ENCODE data around the gene SMURF2. TPM values are rescaled to one million over a fixed set of nuclear protein-coding genes. Genes with fewer than 3 reads are reported as not detected.

Gene SMURF2
- polyA plus RNA-seq, 4 donors, result 8.0 to 20.1 (median 12.9) TPM

DNA sequence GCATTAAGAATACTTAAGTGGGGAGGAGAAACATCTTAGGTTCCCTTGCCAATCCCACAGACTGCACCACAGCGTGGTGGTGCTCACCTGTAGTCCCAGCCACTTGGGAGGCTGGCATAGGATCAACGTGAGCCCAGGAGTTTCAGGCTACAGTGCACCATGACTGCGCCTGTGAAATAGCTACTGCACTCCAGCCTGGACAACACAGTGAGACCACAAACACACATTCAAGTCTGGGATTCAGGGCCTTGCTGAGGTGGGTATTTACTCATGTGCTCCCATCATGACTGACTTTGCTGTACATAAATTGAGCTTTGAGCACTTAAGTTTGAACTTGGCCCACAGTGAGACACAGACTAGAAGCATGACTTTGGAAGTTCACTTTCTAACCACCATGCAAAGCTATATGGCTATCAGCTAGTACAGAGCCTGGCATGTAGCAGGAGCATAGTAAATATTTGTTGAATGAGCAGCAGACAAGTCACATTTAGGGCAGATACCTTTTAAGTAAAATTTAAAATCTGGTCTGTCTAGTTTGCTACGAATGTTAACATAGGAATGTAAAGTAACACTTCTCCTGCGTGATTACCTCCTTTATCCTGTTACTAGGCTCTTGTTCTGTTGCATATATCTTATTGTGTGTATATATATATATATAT lies 121.9 kb downstream of the SMURF2 start:
- 93 to 96% (median 95%) methylated on average over 5 of the region's 5 CpGs for WGBS, 3 donors
- FAIRE-seq (no peak), DNase-seq (no peak)
- Histone ChIP-seq H3K36me3 (ENCODE audit: control insufficient read depth in 3 of 3, insufficient read depth in 2 of 3, low read depth in 1 of 3, low read length in 3 of 3) (peaks cover 2 to 30% (median 10%) of the 10 kb centered on the region in 3 donors), H3K27ac (ENCODE audit: low read depth in 1 of 3, low read length in 2 of 3) (no peak overlapping the region), H3K9me3 (ENCODE audit: control insufficient read depth in 2 of 2, insufficient read depth in 1 of 2, low read depth in 1 of 2, low read length in 1 of 2) (no peaks in the 10 kb centered on the region), H3K4me3 (ENCODE audit: low read depth in 1 of 3, low read length in 3 of 3) (no peak overlapping the region), H3K4me1 (ENCODE audit: control insufficient read depth in 3 of 3, insufficient read depth in 2 of 3, low read depth in 1 of 3, low read length in 2 of 3) (no peaks in the 10 kb centered on the region), H3K27me3 (ENCODE audit: control insufficient read depth in 3 of 3, insufficient read depth in 3 of 3, low read length in 3 of 3) (no peaks in the 10 kb centered on the region)

- H3K27me3 ChIP-seq (ENCODE audit: control insufficient read depth in 3 of 3, insufficient read depth in 3 of 3, low read length in 3 of 3), result no peaks in the 10 kb centered on the region
- no peak overlapping the region for H3K27ac ChIP-seq (ENCODE audit: low read depth in 1 of 3, low read length in 2 of 3)
- no peaks in the 10 kb centered on the region for H3K4me1 ChIP-seq (ENCODE audit: control insufficient read depth in 3 of 3, insufficient read depth in 2 of 3, low read depth in 1 of 3, low read length in 2 of 3)
- WGBS, 3 donors, result 79 to 93% (median 89%) methylated on average over 7 of the region's 7 CpGs
- no peak overlapping the region for H3K4me3 ChIP-seq (ENCODE audit: low read depth in 1 of 3, low read length in 3 of 3)
- H3K9me3 ChIP-seq (ENCODE audit: control insufficient read depth in 2 of 2, insufficient read depth in 1 of 2, low read depth in 1 of 2, low read length in 1 of 2), result no peaks in the 10 kb centered on the region
- DNase-seq (no peak), FAIRE-seq (no peak)
- peaks cover 8 to 36% (median 21%) of the 10 kb centered on the region in 3 donors for H3K36me3 ChIP-seq (ENCODE audit: control insufficient read depth in 3 of 3, insufficient read depth in 2 of 3, low read depth in 1 of 3, low read length in 3 of 3)
These were observed 123.5 kb downstream of the SMURF2 start for GRCh38 chr17:64538508-64539130.

GRCh38 chr17:64537488-64537887 lies 124.6 kb downstream of the SMURF2 start:
- FAIRE-seq, result no peak
- no peak overlapping the region for H3K27ac ChIP-seq (ENCODE audit: low read depth in 1 of 3, low read length in 2 of 3)
- no peaks in the 10 kb centered on the region for H3K4me1 ChIP-seq (ENCODE audit: control insufficient read depth in 3 of 3, insufficient read depth in 2 of 3, low read depth in 1 of 3, low read length in 2 of 3)
- no peak for DNase-seq
- no peak overlapping the region for H3K4me3 ChIP-seq (ENCODE audit: low read depth in 1 of 3, low read length in 3 of 3)
- H3K36me3 ChIP-seq (ENCODE audit: control insufficient read depth in 3 of 3, insufficient read depth in 2 of 3, low read depth in 1 of 3, low read length in 3 of 3), result peaks cover 11 to 40% (median 26%) of the 10 kb centered on the region in 3 donors
- no peaks in the 10 kb centered on the region for H3K27me3 ChIP-seq (ENCODE audit: control insufficient read depth in 3 of 3, insufficient read depth in 3 of 3, low read length in 3 of 3)
- WGBS, 3 donors, result 83 to 88% (median 88%) methylated on average over 5 of the region's 5 CpGs
- no peaks in the 10 kb centered on the region for H3K9me3 ChIP-seq (ENCODE audit: control insufficient read depth in 2 of 2, insufficient read depth in 1 of 2, low read depth in 1 of 2, low read length in 1 of 2)

DNA sequence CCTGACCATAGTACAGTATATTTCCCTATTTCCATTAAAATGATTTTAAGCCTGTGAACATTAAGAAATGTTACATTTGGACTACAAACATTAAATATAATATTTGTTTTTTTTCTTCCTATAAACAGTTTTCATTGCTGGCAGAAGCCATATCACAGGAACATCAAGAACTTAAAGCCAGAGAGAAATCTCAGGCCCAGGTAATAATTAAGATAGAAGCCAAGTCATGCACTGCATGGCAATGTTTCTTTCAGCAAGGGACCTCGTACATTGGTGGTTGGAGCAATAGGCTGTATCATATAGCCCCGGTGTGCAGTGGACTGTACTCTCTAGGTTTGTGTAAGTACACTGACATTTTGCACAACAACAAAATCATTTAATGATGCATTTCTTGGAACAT lies 125.2 kb downstream of the SMURF2 start:
- Histone ChIP-seq H3K27me3 (ENCODE audit: control insufficient read depth in 3 of 3, insufficient read depth in 3 of 3, low read length in 3 of 3) (no peaks in the 10 kb centered on the region), H3K4me1 (ENCODE audit: control insufficient read depth in 3 of 3, insufficient read depth in 2 of 3, low read depth in 1 of 3, low read length in 2 of 3) (no peaks in the 10 kb centered on the region), H3K4me3 (ENCODE audit: low read depth in 1 of 3, low read length in 3 of 3) (no peak overlapping the region), H3K27ac (ENCODE audit: low read depth in 1 of 3, low read length in 2 of 3) (no peak overlapping the region), H3K9me3 (ENCODE audit: control insufficient read depth in 2 of 2, insufficient read depth in 1 of 2, low read depth in 1 of 2, low read length in 1 of 2) (no peaks in the 10 kb centered on the region), H3K36me3 (ENCODE audit: control insufficient read depth in 3 of 3, insufficient read depth in 2 of 3, low read depth in 1 of 3, low read length in 3 of 3) (peaks cover 16 to 44% (median 31%) of the 10 kb centered on the region in 3 donors)
- no peak for FAIRE-seq
- 85 to 87% (median 87%) methylated on average over 2 of the region's 2 CpGs for whole genome bisulfite sequencing, 3 donors
- DNase-seq, result no peak

DNA sequence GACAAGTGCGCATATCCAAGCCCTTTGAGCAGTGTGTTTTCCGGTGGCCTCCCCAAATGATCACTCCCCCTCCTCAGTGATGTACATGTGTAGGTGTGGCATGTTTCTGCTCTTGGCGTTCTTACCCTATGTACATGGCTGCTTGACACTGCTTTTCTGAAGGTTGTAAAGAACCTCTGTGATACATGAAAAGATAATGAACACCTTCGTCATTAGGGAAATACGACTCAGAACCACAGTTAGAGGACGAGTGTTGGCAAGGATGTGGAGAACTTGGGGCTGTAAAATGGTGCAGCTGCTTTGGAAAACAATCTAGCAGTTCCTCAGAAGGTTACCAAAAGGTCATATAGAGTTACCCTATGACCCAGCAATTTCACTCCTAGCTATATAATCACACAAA lies 126.8 kb downstream of the SMURF2 start:
- no peak for DNase-seq
- H3K27ac ChIP-seq (ENCODE audit: low read depth in 1 of 3, low read length in 2 of 3), result no peak overlapping the region
- H3K36me3 ChIP-seq (ENCODE audit: control insufficient read depth in 3 of 3, insufficient read depth in 2 of 3, low read depth in 1 of 3, low read length in 3 of 3), result peaks cover 15 to 41% (median 41%) of the 10 kb centered on the region in 3 donors
- H3K4me1 ChIP-seq (ENCODE audit: control insufficient read depth in 3 of 3, insufficient read depth in 2 of 3, low read depth in 1 of 3, low read length in 2 of 3), result no peaks in the 10 kb centered on the region
- WGBS, 3 donors, result 66 to 79% (median 76%) methylated on average over 6 of the region's 6 CpGs
- no peaks in the 10 kb centered on the region for H3K27me3 ChIP-seq (ENCODE audit: control insufficient read depth in 3 of 3, insufficient read depth in 3 of 3, low read length in 3 of 3)
- no peak overlapping the region for H3K4me3 ChIP-seq (ENCODE audit: low read depth in 1 of 3, low read length in 3 of 3)
- no peaks in the 10 kb centered on the region for H3K9me3 ChIP-seq (ENCODE audit: control insufficient read depth in 2 of 2, insufficient read depth in 1 of 2, low read depth in 1 of 2, low read length in 1 of 2)
- FAIRE-seq, result no peak

DNA sequence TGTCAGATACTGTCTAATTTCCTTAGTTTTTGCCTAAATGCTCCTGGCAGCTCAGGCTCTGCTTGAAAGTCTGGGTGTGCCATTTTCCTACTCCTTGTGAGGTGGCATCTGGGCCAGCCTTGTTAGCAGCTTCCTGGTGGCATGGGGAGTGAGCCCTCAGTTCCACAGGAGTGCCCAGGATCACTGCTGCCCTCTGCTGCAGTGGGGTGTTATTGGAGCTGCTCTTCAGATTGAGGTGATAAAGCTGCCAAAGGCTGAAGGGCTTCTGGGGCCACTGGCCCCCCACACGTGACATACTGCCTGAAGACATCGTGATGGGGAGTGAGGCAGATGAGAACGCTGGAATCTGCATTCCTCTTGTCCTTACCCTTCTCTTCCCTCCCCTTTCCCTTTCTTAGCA lies 127.9 kb downstream of the SMURF2 start:
- FAIRE-seq, result no peak
- H3K9me3 ChIP-seq (ENCODE audit: control insufficient read depth in 2 of 2, insufficient read depth in 1 of 2, low read depth in 1 of 2, low read length in 1 of 2), result no peaks in the 10 kb centered on the region
- H3K36me3 ChIP-seq (ENCODE audit: control insufficient read depth in 3 of 3, insufficient read depth in 2 of 3, low read depth in 1 of 3, low read length in 3 of 3), result peaks cover 20 to 44% (median 43%) of the 10 kb centered on the region in 3 donors
- DNase-seq, result peak in 1 of 2 donors; percentile 23
- no peaks in the 10 kb centered on the region for H3K4me1 ChIP-seq (ENCODE audit: control insufficient read depth in 3 of 3, insufficient read depth in 2 of 3, low read depth in 1 of 3, low read length in 2 of 3)
- no peaks in the 10 kb centered on the region for H3K27me3 ChIP-seq (ENCODE audit: control insufficient read depth in 3 of 3, insufficient read depth in 3 of 3, low read length in 3 of 3)
- H3K4me3 ChIP-seq (ENCODE audit: low read depth in 1 of 3, low read length in 3 of 3), result no peak overlapping the region
- WGBS, 3 donors, result 83 to 92% (median 88%) methylated on average over 3 of the region's 3 CpGs
- no peak overlapping the region for H3K27ac ChIP-seq (ENCODE audit: low read depth in 1 of 3, low read length in 2 of 3)

- H3K9me3 ChIP-seq (ENCODE audit: control insufficient read depth in 2 of 2, insufficient read depth in 1 of 2, low read depth in 1 of 2, low read length in 1 of 2), result no peaks in the 10 kb centered on the region
- H3K27me3 ChIP-seq (ENCODE audit: control insufficient read depth in 3 of 3, insufficient read depth in 3 of 3, low read length in 3 of 3), result no peaks in the 10 kb centered on the region
These were observed 128.3 kb downstream of the SMURF2 start for GRCh38 chr17:64533784-64534183.

GRCh38 chr17:64532409-64532808 lies 129.7 kb downstream of the SMURF2 start:
- 92 to 95% (median 92%) methylated on average over 5 of the region's 5 CpGs for WGBS, 3 donors
- H3K27ac ChIP-seq (ENCODE audit: low read depth in 1 of 3, low read length in 2 of 3), result no peak overlapping the region
- FAIRE-seq, result no peak

More at GRCh38 chr17:64533784-64534183, 128.3 kb downstream of the SMURF2 start:
- WGBS, 3 donors, result 93 to 100% (median 94%) methylated on average over 2 of the region's 2 CpGs
- H3K36me3 ChIP-seq (ENCODE audit: control insufficient read depth in 3 of 3, insufficient read depth in 2 of 3, low read depth in 1 of 3, low read length in 3 of 3), result peaks cover 22 to 48% (median 42%) of the 10 kb centered on the region in 3 donors
- no peak for DNase-seq
- H3K4me1 ChIP-seq (ENCODE audit: control insufficient read depth in 3 of 3, insufficient read depth in 2 of 3, low read depth in 1 of 3, low read length in 2 of 3), result no peaks in the 10 kb centered on the region
- H3K27ac ChIP-seq (ENCODE audit: low read depth in 1 of 3, low read length in 2 of 3), result no peak overlapping the region
- FAIRE-seq, result no peak
- H3K4me3 ChIP-seq (ENCODE audit: low read depth in 1 of 3, low read length in 3 of 3), result no peak overlapping the region

More at GRCh38 chr17:64532409-64532808, 129.7 kb downstream of the SMURF2 start:
- Histone ChIP-seq H3K36me3 (ENCODE audit: control insufficient read depth in 3 of 3, insufficient read depth in 2 of 3, low read depth in 1 of 3, low read length in 3 of 3) (peaks cover 24 to 48% (median 32%) of the 10 kb centered on the region in 3 donors), H3K9me3 (ENCODE audit: control insufficient read depth in 2 of 2, insufficient read depth in 1 of 2, low read depth in 1 of 2, low read length in 1 of 2) (no peaks in the 10 kb centered on the region), H3K27me3 (ENCODE audit: control insufficient read depth in 3 of 3, insufficient read depth in 3 of 3, low read length in 3 of 3) (no peaks in the 10 kb centered on the region), H3K4me3 (ENCODE audit: low read depth in 1 of 3, low read length in 3 of 3) (no peak overlapping the region), H3K4me1 (ENCODE audit: control insufficient read depth in 3 of 3, insufficient read depth in 2 of 3, low read depth in 1 of 3, low read length in 2 of 3) (no peaks in the 10 kb centered on the region)
- DNase-seq, result no peak

Measured in small intestine (tissue), 7 donors.